ENCODE results near the gene RIN1. TPM values are rescaled to one million over a fixed set of nuclear protein-coding genes. Genes with fewer than 3 reads are reported as not detected.

RIN1 gene
- total and polyA plus RNA-seq, 9 of the 15 experiments (the other 6 are each of a cell fraction or from before 2014, with no cell fraction given) = 0.01 to 1.2 (median 0.45) TPM; not detected in 1

- peaks cover 21% of the 10 kb centered on the region for H3K79me2 ChIP-seq (ENCODE audit: control insufficient read depth, insufficient read depth, low read length)
- intact Hi-C loops (cut with micrococcal nuclease) = no loop called here
- H3K9me1 ChIP-seq (ENCODE audit: control insufficient read depth, insufficient read depth, low read length) = no peaks in the 10 kb centered on the region
- FAIRE-seq = no peak
- BruUV-seq (replicated peaks) = no TSS peak
- H3K27me3 ChIP-seq (ENCODE audit: control insufficient read depth in 2 of 2, insufficient read depth in 2 of 2, low read length in 2 of 2) = no peaks in the 10 kb centered on the region
- no peak for ATAC-seq
- H3K4me2 ChIP-seq (ENCODE audit: insufficient read depth, low read length) = no peak overlapping the region
- in situ Hi-C loops (cut with MboI) = no loop called here
- TF ChIP-seq BCOR (IDR thresholded peaks at IDR 0.05) (peak; percentile 42; the same call in 1 of the 2 replicates), KDM1A (IDR thresholded peaks at IDR 0.05) (peak in 1 of 2 experiments; percentile 37; a peak in 1 of 4 replicates), RBM22 (IDR thresholded peaks at IDR 0.05; ENCODE audit: low read depth, low read length, poor library complexity, severe bottlenecking) (no peak), RBM25 (IDR thresholded peaks at IDR 0.05; ENCODE audit: low read depth, low read length, severe bottlenecking) (peak; percentile 51)
- H3K9me3 ChIP-seq (replicated peaks; ENCODE audit: control insufficient read depth, insufficient read depth, low read depth, low read length) = no peaks in the 10 kb centered on the region
- no peak overlapping the region for H2AFZ ChIP-seq (ENCODE audit: low read depth, low read length)
- no peak overlapping the region for H3K9ac ChIP-seq (ENCODE audit: insufficient read depth in 1 of 2, low read depth in 2 of 2, low read length in 2 of 2)
- H3K27ac ChIP-seq (ENCODE audit: extremely low read depth, low read depth, low read length) = no peak overlapping the region
- H3K4me1 ChIP-seq (replicated peaks in 1 of 2; ENCODE audit: control insufficient read depth in 2 of 2, insufficient read depth in 2 of 2, low read length in 2 of 2) = peaks cover 19 to 63% of the 10 kb centered on the region in 2 experiments
- no peak for DNase-seq (ENCODE audit: extremely low read depth in 1 of 4, low spot score in 3 of 4)
- peaks cover 14% of the 10 kb centered on the region; the same call in 2 of the 3 replicates for H3K36me3 ChIP-seq (ENCODE audit: control insufficient read depth, insufficient read depth, low read length)
- H3K4me3 ChIP-seq = no peak overlapping the region
- H4K20me1 ChIP-seq (replicated peaks; ENCODE audit: control insufficient read depth, insufficient read depth, low read length) = 0 out of 2 replicates have a peak, but pooled peaks cover 5% of the 10 kb centered on the region
- CTCF ChIA-PET (ENCODE audit: low intra/inter-chr PET ratio) = no interaction called here
- WGBS (ENCODE audit: insufficient coverage, low coverage, missing lambda C conversion rate) = 88% methylated on average over 13 of the region's 16 CpGs
- POLR2A ChIA-PET = interaction anchor here (1.1 kb wide), 1 partner anchor 24 kb away, joined by 4 read pairs; no protein-coding TSS in a partner anchor
These were observed 44.9 kb downstream of the RIN1 start for GRCh38 chr11:66291303-66291705.

- no TSS peak for BruUV-seq (replicated peaks)
- no peaks in the 10 kb centered on the region for H3K27me3 ChIP-seq (ENCODE audit: control insufficient read depth in 2 of 2, insufficient read depth in 2 of 2, low read length in 2 of 2)
- no peaks in the 10 kb centered on the region for H3K9me1 ChIP-seq (ENCODE audit: control insufficient read depth, insufficient read depth, low read length)
- DNase-seq (ENCODE audit: extremely low read depth in 1 of 4, low spot score in 3 of 4) (no peak), FAIRE-seq (no peak), ATAC-seq (no peak)
- in situ Hi-C loops (cut with MboI) = no loop called here
- peaks cover 22% of the 10 kb centered on the region; the same call in 2 of the 3 replicates for H3K36me3 ChIP-seq (ENCODE audit: control insufficient read depth, insufficient read depth, low read length)
- peak overlapping the region; percentile 100 for H3K4me2 ChIP-seq (ENCODE audit: insufficient read depth, low read length)
- H3K27ac ChIP-seq (ENCODE audit: extremely low read depth, low read depth, low read length) = no peak overlapping the region
- H2AFZ ChIP-seq (ENCODE audit: low read depth, low read length) = no peak overlapping the region
- 17% methylated on average over 2 of the region's 2 CpGs for WGBS (ENCODE audit: insufficient coverage, low coverage, missing lambda C conversion rate)
- no peaks in the 10 kb centered on the region for H3K9me3 ChIP-seq (replicated peaks; ENCODE audit: control insufficient read depth, insufficient read depth, low read depth, low read length)
- intact Hi-C loops (cut with micrococcal nuclease) = no loop called here
- peak overlapping the region in 1 of 2 experiments; percentile 93; a peak in 1 of 4 replicates for H3K9ac ChIP-seq (ENCODE audit: insufficient read depth in 1 of 2, low read depth in 2 of 2, low read length in 2 of 2)
- ChIA-PET POLR2A (interaction anchor here (0.6 to 1.7 kb wide), 3 partner anchors 8 to 23 kb away, joined by 3 to 16 read pairs (median 4); no protein-coding TSS in a partner anchor), CTCF (ENCODE audit: low intra/inter-chr PET ratio) (interaction anchor here (0.5 kb wide), 1 partner anchor 389 kb away, joined by 4 read pairs; no protein-coding TSS in a partner anchor)
- H3K4me3 ChIP-seq = peak overlapping the region; percentile 84; the same call in 1 of the 2 replicates
- peaks cover 19 to 58% of the 10 kb centered on the region in 2 experiments for H3K4me1 ChIP-seq (replicated peaks in 1 of 2; ENCODE audit: control insufficient read depth in 2 of 2, insufficient read depth in 2 of 2, low read length in 2 of 2)
- 0 out of 2 replicates have a peak, but pooled peaks cover 8% of the 10 kb centered on the region for H4K20me1 ChIP-seq (replicated peaks; ENCODE audit: control insufficient read depth, insufficient read depth, low read length)
- H3K79me2 ChIP-seq (ENCODE audit: control insufficient read depth, insufficient read depth, low read length) = peaks cover 24% of the 10 kb centered on the region
- TF ChIP-seq MYC (IDR thresholded peaks at IDR 0.05; ENCODE audit: low read depth, low read length) = no peak
- TF ChIP-seq MYC (CRISPR knock-in tag; IDR thresholded peaks at IDR 0.05; ENCODE audit: borderline replicate concordance, low read depth) = no peak
- TF ChIP-seq TOE1 (IDR thresholded peaks at IDR 0.05; ENCODE audit: borderline replicate concordance) = no peak
- no peak for TF ChIP-seq TOE1 (CRISPR knock-in tag; IDR thresholded peaks at IDR 0.05; ENCODE audit: borderline replicate concordance, low read depth)
- TF ChIP-seq TAF9B (IDR thresholded peaks at IDR 0.05; ENCODE audit: partially characterized antibody) = no peak
- TF ChIP-seq TAF1 (IDR thresholded peaks at IDR 0.05; ENCODE audit: control insufficient read depth, extremely low read depth, insufficient read depth, low read length, severe bottlenecking) = no peak
- no peak for TF ChIP-seq ZNF592 (IDR thresholded peaks at IDR 0.05)
- no peak for TF ChIP-seq MAFG (tag; conservative IDR thresholded peaks at IDR 0.05)
These were observed 46.0 kb downstream of the RIN1 start for GRCh38 chr11:66290330-66290621.

All from K562 (cell line).